WTC11 (cell line): ENCODE data around the gene ZFP36L1. TPM values are rescaled to one million over a fixed set of nuclear protein-coding genes. Genes with fewer than 3 reads are reported as not detected.

Source experiments
- ATAC-seq: fragments of 200-7000 bp; cut with Tn5 transposase; 2 replicates; pipeline ENCODE4 v1.10.0; 2021; ENCODE audit warnings: mild to moderate bottlenecking, moderate library complexity
- CTCF ChIA-PET: fragments of 300-600 bp; sonication (Branson Sonifier 250); formaldehyde crosslinking; loops from one replicate; lab custom pipeline; 2021; ENCODE audit warnings: antibody characterized with exemption; lab: Charles Lee
- POLR2A ChIA-PET: fragments of 350-600 bp; sonication (Branson Sonifier 250); formaldehyde crosslinking; loops from one replicate; lab custom pipeline; 2021; ENCODE audit warnings: antibody characterized with exemption; lab: Charles Lee
- DNase-seq: peaks from one replicate; pipeline ENCODE4 v3.0.0; 2021; ENCODE audit warnings: low spot score
- H3K27ac Mint-ChIP-seq: 2 replicates; pipeline ENCODE4 v1.8.0; 2021; ENCODE audit warnings: mixed read lengths
- H3K27me3 Mint-ChIP-seq: 2 replicates; pipeline ENCODE4 v1.8.0; 2021; ENCODE audit warnings: low read depth, mild to moderate bottlenecking, moderate library complexity, mixed read lengths
- H3K36me3 Mint-ChIP-seq: 2 replicates; pipeline ENCODE4 v1.8.0; 2021; ENCODE audit warnings: mixed read lengths
- H3K4me1 Mint-ChIP-seq: 2 replicates; pipeline ENCODE4 v1.8.0; 2022; ENCODE audit warnings: mixed read lengths
- H3K4me3 Mint-ChIP-seq: 2 replicates; pipeline ENCODE4 v1.8.0; 2021; ENCODE audit warnings: mild to moderate bottlenecking, moderate library complexity, mixed read lengths
- H3K9me3 Mint-ChIP-seq: 2 replicates; pipeline ENCODE4 v1.8.0; 2021; ENCODE audit warnings: mixed read lengths
- AR ChIP-seq: fragments of 250-450 bp; sonication (Bioruptor Pico); IDR thresholded peaks from 2 replicates; pipeline ENCODE4 v1.9.0; 2021; ENCODE audit warnings: mild to moderate bottlenecking
- ARID4B ChIP-seq: sonication (generic); formaldehyde crosslinking; IDR thresholded peaks from 2 replicates; pipeline ENCODE4 v1.8.0; 2023; ENCODE audit warnings: missing genetic modification reagents, mild to moderate bottlenecking, borderline replicate concordance
- ATF3 ChIP-seq: sonication (generic); formaldehyde crosslinking; conservative IDR thresholded peaks from 2 replicates; pipeline ENCODE4 v1.8.1; 2022; ENCODE audit warnings: mild to moderate bottlenecking, missing genetic modification reagents
- E2F1 ChIP-seq: sonication (generic); formaldehyde crosslinking; IDR thresholded peaks from 2 replicates; pipeline ENCODE4 v1.8.0; 2022; ENCODE audit warnings: mild to moderate bottlenecking, missing genetic modification reagents
- EMX1 ChIP-seq: fragments of 250-450 bp; sonication (Bioruptor Pico); IDR thresholded peaks from 2 replicates; pipeline ENCODE4 v1.8.0; 2021; ENCODE audit warnings: mild to moderate bottlenecking
- ESRRA ChIP-seq: sonication (generic); formaldehyde crosslinking; IDR thresholded peaks from 2 replicates; pipeline ENCODE4 v1.8.1; 2022; ENCODE audit warnings: mild to moderate bottlenecking, missing genetic modification reagents, borderline replicate concordance
- NR3C1 ChIP-seq: sonication (generic); formaldehyde crosslinking; conservative IDR thresholded peaks from 2 replicates; pipeline ENCODE4 v1.8.1; 2023; ENCODE audit warnings: low read depth, mild to moderate bottlenecking, missing genetic modification reagents
- PRRX2 ChIP-seq: fragments of 250-450 bp; sonication (Bioruptor Pico); IDR thresholded peaks from 2 replicates; pipeline ENCODE4 v1.8.0; 2021; ENCODE audit warnings: mild to moderate bottlenecking
- total RNA-seq: library from RNA; stranded (reverse); gene quantifications from 3 replicates; pipeline ENCODE4 v1.2.3, GENCODE V29; 2021
- TF ChIP-seq, protein P1 (sequence below): sonication (generic); formaldehyde crosslinking; IDR thresholded peaks from 2 replicates; pipeline ENCODE4 v1.8.0; 2022; ENCODE audit warnings: mild to moderate bottlenecking, missing genetic modification reagents
- TF ChIP-seq, protein P2 (sequence below): sonication (generic); formaldehyde crosslinking; IDR thresholded peaks from 2 replicates; pipeline ENCODE4 v1.8.1; 2022; ENCODE audit warnings: low read depth, mild to moderate bottlenecking, moderate library complexity, missing genetic modification reagents, borderline replicate concordance
- TF ChIP-seq, protein P3 (sequence below): sonication (generic); formaldehyde crosslinking; IDR thresholded peaks from 2 replicates; pipeline ENCODE4 v1.8.1; 2023; ENCODE audit warnings: mild to moderate bottlenecking, missing genetic modification reagents, moderate library complexity
- TF ChIP-seq, protein P4 (sequence below): sonication (generic); formaldehyde crosslinking; conservative IDR thresholded peaks from 2 replicates; pipeline ENCODE4 v1.8.1; 2023; ENCODE audit warnings: mild to moderate bottlenecking, low read depth, missing genetic modification reagents, moderate library complexity

The ZFP36L1 gene
- total RNA-seq, 1 experiment from 2014 or later: 132 TPM

DNA sequence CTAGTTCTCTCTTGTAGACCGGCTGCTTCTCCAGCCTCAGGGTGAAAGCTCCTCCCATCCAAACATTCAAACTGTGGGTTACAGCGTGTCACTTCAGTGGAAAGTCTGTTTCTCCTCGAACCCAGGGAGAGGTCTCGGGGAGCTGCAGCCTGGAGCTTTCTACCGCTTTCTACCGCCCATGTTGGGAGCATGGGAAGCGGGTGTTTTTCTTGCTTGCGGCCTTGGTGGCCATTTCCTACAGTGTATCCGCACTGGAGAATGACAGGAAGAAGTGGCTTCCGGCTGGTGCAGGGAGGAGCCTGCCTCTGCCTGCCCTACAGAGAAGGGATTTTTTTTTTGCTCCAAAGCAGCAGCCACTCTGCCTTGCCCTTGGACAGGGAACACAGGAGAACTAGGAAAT is 21.2 kb downstream of the ZFP36L1 start (continued):
- TF ChIP-seq AR: no peak
- TF ChIP-seq PRRX2 (CRISPR knock-in tag): no peak
- no peak for TF ChIP-seq E2F1 (CRISPR knock-in tag)
- TF ChIP-seq ATF3 (CRISPR knock-in tag): no peak
- TF ChIP-seq, protein P1, sequence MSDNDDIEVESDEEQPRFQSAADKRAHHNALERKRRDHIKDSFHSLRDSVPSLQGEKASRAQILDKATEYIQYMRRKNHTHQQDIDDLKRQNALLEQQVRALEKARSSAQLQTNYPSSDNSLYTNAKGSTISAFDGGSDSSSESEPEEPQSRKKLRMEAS (CRISPR knock-in tag): no peak
- TF ChIP-seq NR3C1: no peak
- TF ChIP-seq, protein P2, sequence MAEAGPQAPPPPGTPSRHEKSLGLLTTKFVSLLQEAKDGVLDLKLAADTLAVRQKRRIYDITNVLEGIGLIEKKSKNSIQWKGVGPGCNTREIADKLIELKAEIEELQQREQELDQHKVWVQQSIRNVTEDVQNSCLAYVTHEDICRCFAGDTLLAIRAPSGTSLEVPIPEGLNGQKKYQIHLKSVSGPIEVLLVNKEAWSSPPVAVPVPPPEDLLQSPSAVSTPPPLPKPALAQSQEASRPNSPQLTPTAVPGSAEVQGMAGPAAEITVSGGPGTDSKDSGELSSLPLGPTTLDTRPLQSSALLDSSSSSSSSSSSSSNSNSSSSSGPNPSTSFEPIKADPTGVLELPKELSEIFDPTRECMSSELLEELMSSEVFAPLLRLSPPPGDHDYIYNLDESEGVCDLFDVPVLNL: no peak
- TF ChIP-seq, all 79 proteins: peak for 0

DNA sequence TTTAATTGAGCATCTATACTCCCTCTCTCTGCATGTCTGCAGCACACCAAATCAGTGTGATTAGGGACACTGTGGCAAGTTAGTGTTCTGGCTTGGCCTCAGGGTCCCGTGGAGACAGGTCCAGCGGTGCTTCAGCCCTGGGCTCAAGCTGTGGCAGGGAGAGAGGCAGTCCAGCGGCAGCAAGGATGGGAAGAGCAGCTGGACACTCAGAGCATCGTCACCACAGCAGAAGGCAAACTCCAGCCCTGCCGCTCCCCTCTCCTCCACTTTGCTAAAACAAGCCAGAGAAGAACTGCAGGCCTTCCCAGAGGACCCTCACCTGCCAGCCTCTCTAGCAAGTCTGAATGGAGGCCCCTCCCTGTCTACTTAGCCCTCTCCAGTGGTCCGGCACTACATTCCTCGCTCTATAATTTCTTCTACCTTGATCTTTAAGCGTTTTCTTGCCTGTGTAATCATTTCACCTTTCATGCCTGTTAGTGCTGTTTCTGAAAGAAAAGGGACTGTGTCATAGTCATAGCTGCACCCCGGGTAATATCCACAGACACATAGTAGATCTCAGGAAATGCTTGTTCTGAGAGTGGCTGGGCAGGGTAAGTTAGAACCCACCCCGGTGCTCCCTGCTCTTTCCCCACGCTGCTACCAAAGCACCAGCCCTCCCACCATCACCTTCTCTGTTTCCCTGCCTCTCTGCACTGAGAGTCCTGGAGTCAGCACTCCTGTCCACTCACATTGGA is 22.1 kb downstream of the ZFP36L1 start:
- POLR2A ChIA-PET: interaction anchor here (1.8 kb wide), 1 partner anchor 8 kb away, joined by 4 read pairs; no protein-coding TSS in a partner anchor

More for the DNA sequence above, 22.1 kb downstream of the ZFP36L1 start:
- CTCF ChIA-PET: interaction anchor here (0.9 to 1.1 kb wide), 2 partner anchors 54 to 73 kb away, joined by 3 to 4 read pairs; no protein-coding TSS in a partner anchor
- no peaks in the 10 kb centered on the region; the same call in 1 of the 2 replicates for H3K27me3 Mint-ChIP-seq
- H3K9me3 Mint-ChIP-seq: no peaks in the 10 kb centered on the region; the same call in 1 of the 2 replicates
- no peak for DNase-seq
- H3K4me3 Mint-ChIP-seq: no peak overlapping the region
- no peak overlapping the region for H3K27ac Mint-ChIP-seq
- H3K36me3 Mint-ChIP-seq: no peaks in the 10 kb centered on the region
- TF ChIP-seq ESRRA (no peak), ARID4B (CRISPR knock-in tag) (no peak), EMX1 (CRISPR knock-in tag) (no peak)
- TF ChIP-seq, protein P3, sequence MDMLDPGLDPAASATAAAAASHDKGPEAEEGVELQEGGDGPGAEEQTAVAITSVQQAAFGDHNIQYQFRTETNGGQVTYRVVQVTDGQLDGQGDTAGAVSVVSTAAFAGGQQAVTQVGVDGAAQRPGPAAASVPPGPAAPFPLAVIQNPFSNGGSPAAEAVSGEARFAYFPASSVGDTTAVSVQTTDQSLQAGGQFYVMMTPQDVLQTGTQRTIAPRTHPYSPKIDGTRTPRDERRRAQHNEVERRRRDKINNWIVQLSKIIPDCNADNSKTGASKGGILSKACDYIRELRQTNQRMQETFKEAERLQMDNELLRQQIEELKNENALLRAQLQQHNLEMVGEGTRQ (CRISPR knock-in tag): no peak
- TF ChIP-seq, protein P4, sequence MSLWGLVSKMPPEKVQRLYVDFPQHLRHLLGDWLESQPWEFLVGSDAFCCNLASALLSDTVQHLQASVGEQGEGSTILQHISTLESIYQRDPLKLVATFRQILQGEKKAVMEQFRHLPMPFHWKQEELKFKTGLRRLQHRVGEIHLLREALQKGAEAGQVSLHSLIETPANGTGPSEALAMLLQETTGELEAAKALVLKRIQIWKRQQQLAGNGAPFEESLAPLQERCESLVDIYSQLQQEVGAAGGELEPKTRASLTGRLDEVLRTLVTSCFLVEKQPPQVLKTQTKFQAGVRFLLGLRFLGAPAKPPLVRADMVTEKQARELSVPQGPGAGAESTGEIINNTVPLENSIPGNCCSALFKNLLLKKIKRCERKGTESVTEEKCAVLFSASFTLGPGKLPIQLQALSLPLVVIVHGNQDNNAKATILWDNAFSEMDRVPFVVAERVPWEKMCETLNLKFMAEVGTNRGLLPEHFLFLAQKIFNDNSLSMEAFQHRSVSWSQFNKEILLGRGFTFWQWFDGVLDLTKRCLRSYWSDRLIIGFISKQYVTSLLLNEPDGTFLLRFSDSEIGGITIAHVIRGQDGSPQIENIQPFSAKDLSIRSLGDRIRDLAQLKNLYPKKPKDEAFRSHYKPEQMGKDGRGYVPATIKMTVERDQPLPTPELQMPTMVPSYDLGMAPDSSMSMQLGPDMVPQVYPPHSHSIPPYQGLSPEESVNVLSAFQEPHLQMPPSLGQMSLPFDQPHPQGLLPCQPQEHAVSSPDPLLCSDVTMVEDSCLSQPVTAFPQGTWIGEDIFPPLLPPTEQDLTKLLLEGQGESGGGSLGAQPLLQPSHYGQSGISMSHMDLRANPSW (CRISPR knock-in tag): no peak
- H3K4me1 Mint-ChIP-seq: peaks cover 10% of the 10 kb centered on the region
- no peak for ATAC-seq
